Activated CD8-positive, alpha-beta memory T cell treated with anti-CD3 and anti-CD28 coated beads, Interleukin-2, amount 10 ng/mL, durations not matched to agents 7 days and 5 days (primary cell): ENCODE measurements around the gene SEMA5A. TPM values are rescaled to one million over a fixed set of nuclear protein-coding genes. Genes with fewer than 3 reads are reported as not detected.

Source experiments
- ATAC-seq: fragments of 150-1000 bp; cut with Tn5 transposase; one replicate; pipeline ENCODE4 v1.10.0; 2021; ENCODE audit warnings: moderate library complexity
- CTCF ChIA-PET: fragments of 350-600 bp; sonication (Branson Sonifier 250); formaldehyde crosslinking; loops from one replicate; lab custom pipeline; 2021; ENCODE audit warnings: antibody characterized with exemption; lab: Charles Lee
- DNase-seq: peaks from one replicate; pipeline ENCODE4 v3.0.0-alpha.2; 2020
- H3K27ac Mint-ChIP-seq: one replicate; pipeline ENCODE4 v1.8.0; 2021; ENCODE audit warnings: mild to moderate bottlenecking, mixed read lengths
- H3K27me3 Mint-ChIP-seq: one replicate; pipeline ENCODE4 v1.8.0; 2021; ENCODE audit warnings: mixed read lengths
- H3K36me3 Mint-ChIP-seq: one replicate; pipeline ENCODE4 v1.8.0; 2021; ENCODE audit warnings: mild to moderate bottlenecking, mixed read lengths
- H3K4me1 Mint-ChIP-seq: one replicate; pipeline ENCODE4 v1.8.0; 2021; ENCODE audit warnings: mixed read lengths
- H3K4me3 Mint-ChIP-seq: one replicate; pipeline ENCODE4 v1.8.0; 2021; ENCODE audit warnings: mild to moderate bottlenecking, moderate library complexity, mixed read lengths
- H3K9me3 Mint-ChIP-seq: one replicate; pipeline ENCODE4 v1.8.0; 2022; ENCODE audit warnings: low read depth, mixed read lengths
- total RNA-seq, 2 experiments: library from RNA; stranded (reverse); gene quantifications; one replicate each; pipeline ENCODE4 v1.2.3, GENCODE V29; 2021

The SEMA5A gene
- total RNA-seq, 2 experiments from 2014 or later = 0.02 TPM; not detected in 1

DNA sequence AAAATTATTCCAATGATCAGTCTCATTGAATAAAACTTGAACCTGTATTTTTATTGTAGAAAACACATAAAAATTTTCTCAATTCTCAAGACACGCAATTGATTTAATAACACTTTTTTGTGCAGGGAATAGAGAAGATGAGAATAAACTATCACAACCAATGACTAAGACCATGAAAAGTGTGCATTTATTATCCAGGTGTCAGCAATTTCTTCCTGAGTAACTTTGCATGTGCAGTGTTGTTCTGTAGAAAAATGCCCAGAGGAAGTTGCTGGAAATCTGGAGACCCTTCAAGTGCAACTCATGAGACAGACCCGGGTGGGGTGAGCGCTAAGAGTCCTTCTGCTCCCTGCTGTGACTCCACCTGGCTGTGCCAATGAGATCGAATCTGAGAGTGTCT lies 405.7 kb downstream of the SEMA5A start:
- DNase-seq (no peak), ATAC-seq (no peak)
- H3K36me3 Mint-ChIP-seq = no peaks in the 10 kb centered on the region
- CTCF ChIA-PET = no interaction called here
- H3K4me3 Mint-ChIP-seq = no peak overlapping the region
- H3K9me3 Mint-ChIP-seq = peaks cover 2% of the 10 kb centered on the region
- H3K27me3 Mint-ChIP-seq = no peaks in the 10 kb centered on the region
- no peaks in the 10 kb centered on the region for H3K4me1 Mint-ChIP-seq
- no peak overlapping the region for H3K27ac Mint-ChIP-seq

DNA sequence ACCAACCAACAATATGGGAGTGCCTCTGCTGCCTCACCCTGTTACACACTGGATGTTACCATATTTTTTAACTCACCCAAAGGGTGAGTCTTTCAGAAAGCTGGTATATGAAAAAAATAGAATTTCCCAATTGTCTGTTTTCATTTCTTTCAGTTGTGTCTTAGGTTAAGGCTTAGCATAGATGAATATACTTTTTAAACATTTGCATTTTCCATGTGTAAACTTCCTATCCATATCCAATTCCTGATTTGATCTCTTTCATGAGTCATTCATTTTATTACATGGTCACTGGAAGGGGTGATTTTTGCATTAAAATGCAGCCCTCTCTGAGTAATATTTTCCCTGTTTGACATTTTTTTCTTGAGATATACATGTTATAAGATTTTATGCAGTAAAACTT lies 406.5 kb downstream of the SEMA5A start:
- Mint-ChIP-seq H3K4me3 (no peak overlapping the region), H3K4me1 (no peaks in the 10 kb centered on the region)
- DNase-seq = no peak

DNA sequence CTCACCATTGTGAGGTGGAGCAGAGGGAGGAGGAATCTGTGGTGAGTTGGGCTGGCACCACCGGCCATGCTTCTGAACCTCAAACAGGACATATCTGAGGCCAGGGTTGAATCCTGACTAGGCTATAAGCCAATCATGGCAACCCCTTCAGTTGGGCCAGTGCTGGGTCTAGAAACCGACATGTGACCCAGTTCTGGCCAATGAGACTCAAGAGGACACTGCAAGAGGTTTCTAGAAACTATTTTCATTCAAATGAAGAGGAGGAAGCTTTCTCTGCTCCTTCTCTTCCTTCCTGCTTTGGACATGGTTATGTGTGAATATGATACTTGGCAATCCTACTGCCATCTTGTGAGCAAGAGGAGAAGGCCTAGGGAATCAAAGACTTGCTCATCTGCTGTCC lies 417.7 kb downstream of the SEMA5A start:
- no peak for ATAC-seq
- DNase-seq = no peak
- peaks cover 10% of the 10 kb centered on the region for H3K9me3 Mint-ChIP-seq
- H3K27ac Mint-ChIP-seq = no peak overlapping the region
- CTCF ChIA-PET = no interaction called here
- H3K4me1 Mint-ChIP-seq = no peaks in the 10 kb centered on the region
- no peaks in the 10 kb centered on the region for H3K27me3 Mint-ChIP-seq
- no peak overlapping the region for H3K4me3 Mint-ChIP-seq
- no peaks in the 10 kb centered on the region for H3K36me3 Mint-ChIP-seq

More for the DNA sequence above, 406.5 kb downstream of the SEMA5A start:
- Mint-ChIP-seq H3K9me3 (peaks cover 2% of the 10 kb centered on the region), H3K27me3 (no peaks in the 10 kb centered on the region), H3K27ac (no peak overlapping the region), H3K36me3 (no peaks in the 10 kb centered on the region)
- ATAC-seq = no peak
- CTCF ChIA-PET = no interaction called here

DNA sequence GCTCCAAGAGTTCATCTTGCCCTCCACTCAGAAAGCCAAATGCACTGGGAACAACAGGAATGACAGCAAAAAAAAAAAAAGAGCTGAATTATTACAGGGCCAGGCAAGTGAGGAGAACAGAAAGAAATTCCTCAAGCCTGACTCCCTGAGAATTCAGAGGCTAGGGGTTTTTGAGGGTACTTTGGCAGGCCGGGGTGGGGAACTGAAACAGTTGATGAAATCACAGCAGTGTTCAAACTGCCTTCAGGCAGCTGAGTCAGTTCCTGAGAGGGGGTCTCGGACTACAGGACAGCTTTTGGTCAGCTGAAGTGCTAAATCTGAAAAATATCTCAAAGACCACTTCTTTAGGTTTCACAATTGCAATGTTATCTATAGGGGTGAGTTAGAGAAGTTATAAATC lies 419.4 kb downstream of the SEMA5A start:
- H3K9me3 Mint-ChIP-seq = peaks cover 12% of the 10 kb centered on the region
- CTCF ChIA-PET = no interaction called here
- no peaks in the 10 kb centered on the region for H3K27me3 Mint-ChIP-seq
- ATAC-seq (no peak), DNase-seq (no peak)
- H3K27ac Mint-ChIP-seq = no peak overlapping the region
- no peaks in the 10 kb centered on the region for H3K4me1 Mint-ChIP-seq
- H3K36me3 Mint-ChIP-seq = no peaks in the 10 kb centered on the region
- no peak overlapping the region for H3K4me3 Mint-ChIP-seq

DNA sequence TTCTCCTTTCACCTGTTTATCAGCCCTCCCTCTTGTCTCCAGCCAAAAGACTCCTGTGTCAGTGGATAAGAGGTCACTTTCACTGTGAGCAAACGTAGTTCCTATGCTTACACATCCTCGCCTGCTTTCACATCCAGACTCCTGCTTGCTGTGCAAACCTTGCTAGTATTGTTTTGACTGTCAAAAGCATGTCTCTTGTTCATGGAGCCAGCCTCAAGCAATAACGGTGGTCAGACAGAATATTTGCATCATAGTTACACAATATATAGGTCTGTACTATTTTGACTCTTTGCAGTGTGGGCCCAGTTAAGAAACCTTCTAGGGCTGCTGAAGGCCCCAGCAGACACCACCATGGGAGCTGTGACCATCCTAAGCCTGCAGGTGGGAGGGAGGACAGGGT lies 420.0 kb downstream of the SEMA5A start:
- no peak overlapping the region for H3K4me3 Mint-ChIP-seq
- no peaks in the 10 kb centered on the region for H3K4me1 Mint-ChIP-seq
- H3K27ac Mint-ChIP-seq = no peak overlapping the region
- peaks cover 12% of the 10 kb centered on the region for H3K9me3 Mint-ChIP-seq
- no peaks in the 10 kb centered on the region for H3K27me3 Mint-ChIP-seq
- H3K36me3 Mint-ChIP-seq = no peaks in the 10 kb centered on the region
- CTCF ChIA-PET = no interaction called here
- no peak for ATAC-seq
- DNase-seq = no peak

DNA sequence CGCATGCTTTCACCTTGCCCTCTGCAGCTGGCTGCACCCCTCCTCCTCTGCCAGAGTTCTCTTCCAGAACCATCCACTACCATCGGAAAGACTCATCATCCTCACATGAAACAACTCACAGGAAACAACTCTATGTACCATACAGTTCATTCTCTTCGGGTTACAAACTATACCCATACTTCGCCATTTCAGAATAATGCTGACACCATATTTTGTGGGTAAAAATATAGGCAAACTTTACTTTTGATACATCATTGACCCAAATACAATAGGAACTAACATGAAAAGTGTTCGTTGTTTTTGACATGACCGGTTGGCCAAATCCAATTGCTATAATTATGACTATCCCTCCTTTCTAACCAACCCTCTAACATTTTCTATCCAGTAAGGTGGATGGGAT lies 421.0 kb downstream of the SEMA5A start:
- Mint-ChIP-seq H3K4me3 (no peak overlapping the region), H3K27ac (no peak overlapping the region), H3K27me3 (no peaks in the 10 kb centered on the region), H3K9me3 (peaks cover 12% of the 10 kb centered on the region), H3K36me3 (no peaks in the 10 kb centered on the region), H3K4me1 (no peaks in the 10 kb centered on the region)
- ATAC-seq (no peak), DNase-seq (no peak)
- CTCF ChIA-PET = no interaction called here

DNA sequence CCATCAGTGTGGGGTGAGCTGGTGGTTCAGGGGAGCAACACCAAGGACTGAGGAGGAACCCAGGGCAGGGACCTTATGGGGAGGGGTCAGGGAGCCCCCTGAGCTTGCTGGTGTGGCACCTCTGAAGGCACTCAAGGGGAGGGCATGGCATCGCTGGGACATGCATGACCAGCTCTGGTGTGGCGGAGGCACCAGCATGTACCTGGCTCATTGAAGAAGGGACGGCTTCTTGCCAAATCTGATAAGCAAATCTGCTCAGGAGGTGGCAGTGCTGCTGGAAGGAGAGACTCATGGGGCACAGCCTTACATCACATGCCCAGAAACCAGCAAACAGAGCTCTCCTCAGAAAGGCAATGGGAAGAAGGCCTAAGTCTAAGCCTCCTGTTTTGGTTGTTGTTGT lies 421.8 kb downstream of the SEMA5A start:
- CTCF ChIA-PET = no interaction called here
- no peak overlapping the region for H3K27ac Mint-ChIP-seq
- H3K4me3 Mint-ChIP-seq = no peak overlapping the region
- no peak for ATAC-seq
- peaks cover 12% of the 10 kb centered on the region for H3K9me3 Mint-ChIP-seq
- H3K27me3 Mint-ChIP-seq = no peaks in the 10 kb centered on the region
- H3K36me3 Mint-ChIP-seq = no peaks in the 10 kb centered on the region
- no peaks in the 10 kb centered on the region for H3K4me1 Mint-ChIP-seq
- DNase-seq = no peak

DNA sequence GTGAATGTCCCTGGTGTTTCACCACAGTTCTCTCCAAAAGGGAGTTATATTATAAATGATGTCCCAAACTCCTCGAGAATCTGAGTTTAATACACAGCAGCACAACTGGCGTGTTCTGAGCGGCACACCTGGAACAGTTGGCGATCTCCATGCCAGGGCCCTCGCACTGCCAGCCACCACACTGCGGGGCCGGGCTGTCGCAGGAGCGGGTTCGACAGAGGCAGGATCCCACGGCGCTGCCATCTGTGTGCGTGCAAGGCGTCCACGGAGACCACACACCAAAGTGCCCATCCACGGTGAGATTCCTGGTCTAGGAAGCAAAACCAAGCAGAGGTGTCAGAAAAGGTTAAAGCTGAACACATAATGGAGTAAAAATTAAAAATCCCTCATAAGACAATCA lies 423.3 kb downstream of the SEMA5A start:
- no peak for DNase-seq
- no peaks in the 10 kb centered on the region for H3K36me3 Mint-ChIP-seq
- CTCF ChIA-PET = no interaction called here
- H3K4me1 Mint-ChIP-seq = no peaks in the 10 kb centered on the region
- H3K4me3 Mint-ChIP-seq = no peak overlapping the region
- H3K27ac Mint-ChIP-seq = no peak overlapping the region
- H3K27me3 Mint-ChIP-seq = no peaks in the 10 kb centered on the region
- peaks cover 12% of the 10 kb centered on the region for H3K9me3 Mint-ChIP-seq
- ATAC-seq = no peak

DNA sequence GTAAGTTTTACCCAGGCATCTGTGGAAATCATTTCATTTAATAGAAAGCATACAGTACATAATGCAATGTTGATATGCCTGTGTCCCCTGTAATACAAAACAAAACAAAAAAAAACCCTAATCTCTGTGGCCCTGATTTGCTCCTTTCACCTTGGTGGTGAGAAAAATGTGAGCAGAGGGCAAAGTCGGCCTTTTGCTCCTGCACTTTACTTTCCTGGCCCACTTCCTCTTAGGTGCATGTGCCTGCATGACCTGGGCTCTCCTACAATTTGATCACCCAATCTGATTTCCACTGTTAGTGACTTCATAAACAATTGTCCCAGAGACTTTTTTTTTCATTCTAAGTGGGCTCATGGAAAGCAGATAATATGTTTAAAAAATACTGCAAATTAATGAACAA lies 424.3 kb downstream of the SEMA5A start:
- DNase-seq (no peak), ATAC-seq (no peak)
- Mint-ChIP-seq H3K27me3 (no peaks in the 10 kb centered on the region), H3K9me3 (peaks cover 12% of the 10 kb centered on the region), H3K36me3 (no peaks in the 10 kb centered on the region), H3K27ac (no peak overlapping the region), H3K4me3 (no peak overlapping the region), H3K4me1 (no peaks in the 10 kb centered on the region)
- CTCF ChIA-PET = no interaction called here

DNA sequence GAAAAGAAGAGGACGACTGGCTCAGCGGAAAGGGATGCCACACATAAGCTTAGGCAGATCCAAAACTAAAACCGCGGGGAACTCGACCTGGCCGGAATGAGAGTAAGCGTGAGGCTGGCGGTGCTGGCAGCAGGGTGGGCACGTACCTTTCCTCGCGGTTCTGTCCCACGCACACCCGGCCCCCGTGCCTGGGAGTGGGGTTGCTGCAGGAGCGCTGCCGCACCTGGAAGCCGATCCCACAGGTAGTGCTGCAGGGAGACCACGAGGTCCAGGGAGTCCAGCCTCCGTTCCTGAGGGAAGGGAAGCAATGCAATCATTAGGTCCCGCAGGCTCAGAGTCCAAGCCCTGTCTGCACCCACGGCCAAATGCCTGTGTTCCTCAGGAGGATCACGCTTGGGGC lies 427.0 kb downstream of the SEMA5A start:
- Mint-ChIP-seq H3K36me3 (no peaks in the 10 kb centered on the region), H3K9me3 (peaks cover 2% of the 10 kb centered on the region), H3K4me3 (no peak overlapping the region), H3K27me3 (no peaks in the 10 kb centered on the region), H3K4me1 (no peaks in the 10 kb centered on the region), H3K27ac (no peak overlapping the region)
- DNase-seq (no peak), ATAC-seq (no peak)
- CTCF ChIA-PET = no interaction called here

DNA sequence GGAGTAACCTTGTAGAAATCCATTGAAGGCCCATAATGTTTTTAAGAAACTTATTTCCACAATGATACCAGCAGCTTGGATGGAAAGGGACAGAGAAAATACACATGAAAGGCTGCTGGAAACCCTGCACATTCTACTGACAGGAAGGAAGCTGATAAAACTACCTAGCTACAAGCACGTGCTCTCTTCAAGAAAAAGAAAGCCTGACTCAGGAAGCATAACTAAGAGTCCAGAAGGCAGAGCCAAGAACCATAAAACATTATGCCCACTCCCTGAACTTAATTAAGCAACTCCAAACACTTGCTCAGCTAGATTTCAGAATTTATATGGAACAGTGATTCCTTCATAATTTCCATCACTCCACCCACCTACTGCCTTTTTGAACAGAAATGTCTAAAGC lies 430.8 kb downstream of the SEMA5A start:
- no peak overlapping the region for H3K27ac Mint-ChIP-seq
- H3K4me1 Mint-ChIP-seq = no peaks in the 10 kb centered on the region
- ATAC-seq = no peak
- DNase-seq = no peak
- no peaks in the 10 kb centered on the region for H3K36me3 Mint-ChIP-seq
- H3K27me3 Mint-ChIP-seq = no peaks in the 10 kb centered on the region
- CTCF ChIA-PET = no interaction called here
- H3K4me3 Mint-ChIP-seq = no peak overlapping the region
- H3K9me3 Mint-ChIP-seq = no peaks in the 10 kb centered on the region

DNA sequence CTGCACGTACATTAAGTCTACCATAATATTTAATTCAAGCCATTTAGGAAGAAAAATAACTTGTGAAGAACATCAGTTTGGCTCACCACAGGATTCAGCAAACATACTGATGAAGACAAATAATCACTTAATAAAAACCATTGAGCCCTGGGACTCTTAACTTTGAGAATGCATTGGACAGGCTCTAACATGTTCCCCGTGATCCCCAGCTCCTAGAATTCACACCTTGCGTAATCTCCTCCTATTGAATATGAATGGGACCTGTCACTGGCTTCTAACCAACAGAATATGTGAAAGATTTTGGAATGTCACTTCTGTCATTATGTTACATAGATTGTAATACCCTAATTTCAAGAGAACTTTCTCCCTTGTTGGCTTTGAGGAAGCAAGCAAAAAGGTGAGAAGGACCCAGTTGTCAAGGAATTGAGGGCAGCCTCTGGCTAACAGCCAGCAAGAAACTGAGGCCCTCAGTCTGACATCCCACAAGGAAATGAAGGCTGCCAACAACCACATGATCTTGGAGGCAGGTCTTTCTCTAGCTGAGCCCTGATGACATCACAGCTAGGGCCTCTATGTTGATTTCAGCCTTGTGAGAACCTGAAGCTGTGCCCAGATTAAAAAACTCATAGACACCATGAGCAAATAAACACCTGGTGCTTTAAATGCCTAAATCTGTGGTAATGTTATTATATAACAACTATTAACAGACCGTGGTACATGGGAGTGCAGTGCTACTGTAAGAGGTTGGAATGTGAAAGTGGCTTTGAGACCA lies 433.2 kb downstream of the SEMA5A start:
- CTCF ChIA-PET = no interaction called here
- DNase-seq = no peak
- Mint-ChIP-seq H3K27me3 (no peaks in the 10 kb centered on the region), H3K9me3 (no peaks in the 10 kb centered on the region), H3K4me1 (no peaks in the 10 kb centered on the region), H3K36me3 (no peaks in the 10 kb centered on the region), H3K4me3 (no peak overlapping the region), H3K27ac (no peak overlapping the region)
- ATAC-seq = no peak

DNA sequence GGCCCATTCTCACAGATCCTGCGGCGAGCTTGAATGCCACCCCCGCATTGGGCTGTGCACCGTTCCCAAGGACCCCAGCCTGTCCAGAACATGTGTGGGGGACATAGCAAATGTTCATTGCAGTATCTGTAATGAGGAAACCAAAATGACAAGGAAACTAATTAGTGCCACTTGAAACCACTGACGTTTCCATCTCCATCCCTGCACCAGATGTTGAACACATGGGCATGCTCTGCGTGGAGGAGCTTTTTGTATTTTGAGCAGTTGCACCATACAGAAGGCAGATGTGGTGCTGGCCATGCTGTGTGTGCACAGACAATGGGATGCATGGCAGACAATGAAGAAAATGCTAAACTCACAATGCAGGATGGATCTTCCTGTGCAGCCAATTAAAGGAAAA lies 437.7 kb downstream of the SEMA5A start:
- no peak for ATAC-seq
- Mint-ChIP-seq H3K4me1 (no peaks in the 10 kb centered on the region), H3K27ac (no peak overlapping the region), H3K36me3 (no peaks in the 10 kb centered on the region), H3K4me3 (no peak overlapping the region), H3K9me3 (no peaks in the 10 kb centered on the region), H3K27me3 (no peaks in the 10 kb centered on the region)
- DNase-seq = no peak
- CTCF ChIA-PET = no interaction called here

DNA sequence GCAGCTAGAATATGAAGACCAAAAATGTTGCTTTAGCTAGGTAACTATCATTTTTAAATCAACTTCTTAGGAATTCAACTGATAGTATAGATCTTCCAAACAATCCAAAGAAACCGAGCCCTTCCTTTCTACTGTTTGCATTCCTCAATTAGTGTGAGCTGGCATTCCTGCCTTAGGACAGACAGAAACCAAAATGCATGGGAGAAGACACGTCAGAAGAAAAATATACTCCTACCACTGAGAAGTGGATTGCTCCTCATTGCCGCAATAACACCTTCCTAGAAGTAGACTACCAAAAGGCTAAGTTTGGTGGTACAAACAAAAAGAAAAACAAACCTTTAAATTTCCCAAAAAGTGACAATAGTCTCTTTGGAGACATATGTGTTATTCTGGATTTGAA lies 440.0 kb downstream of the SEMA5A start:
- Mint-ChIP-seq H3K9me3 (no peaks in the 10 kb centered on the region), H3K4me3 (no peak overlapping the region), H3K36me3 (no peaks in the 10 kb centered on the region), H3K4me1 (no peaks in the 10 kb centered on the region), H3K27me3 (no peaks in the 10 kb centered on the region), H3K27ac (no peak overlapping the region)
- DNase-seq (no peak), ATAC-seq (no peak)
- CTCF ChIA-PET = no interaction called here
